Nephron progenitor cell (in vitro differentiated cells): ENCODE measurements around the gene IMPA2.
"Not testable (repeated sequence)": the region's sequence is repeated elsewhere in the genome, so short reads cannot be mapped to it uniquely, and the experiment has no call there.

ENCODE experiments used
- DNase-seq: peaks from one replicate; pipeline ENCODE4 v3.0.0; 2021
- H3K27ac Mint-ChIP-seq: 2 replicates; pipeline ENCODE4 v1.8.0; 2021; ENCODE audit warnings: mild to moderate bottlenecking, moderate library complexity, mixed read lengths
- H3K27me3 Mint-ChIP-seq: 2 replicates; pipeline ENCODE4 v1.8.0; 2021; ENCODE audit warnings: mild to moderate bottlenecking, low read depth, mixed read lengths; ENCODE audit not compliant: poor library complexity
- H3K36me3 Mint-ChIP-seq: 2 replicates; pipeline ENCODE4 v1.8.0; 2021; ENCODE audit warnings: low read depth, mixed read lengths
- H3K4me1 Mint-ChIP-seq: 2 replicates; pipeline ENCODE4 v1.8.0; 2021; ENCODE audit warnings: mixed read lengths
- H3K4me3 Mint-ChIP-seq: 2 replicates; pipeline ENCODE4 v1.8.0; 2021; ENCODE audit warnings: mild to moderate bottlenecking, moderate library complexity, mixed read lengths
- H3K9me3 Mint-ChIP-seq: 2 replicates; pipeline ENCODE4 v1.8.0; 2021; ENCODE audit warnings: mild to moderate bottlenecking, moderate library complexity, mixed read lengths
- CTCF ChIP-seq: fragments of 200-600 bp; sonication (generic); IDR thresholded peaks from 2 replicates; pipeline ENCODE4 v1.5.0; 2021; ENCODE audit warnings: antibody characterized with exemption

The IMPA2 gene

GRCh38 chr18:11951390-11951851 lies 29.9 kb upstream of the IMPA2 start:
- TF ChIP-seq CTCF: no peak
- peak overlapping the region; percentile 53 for H3K27ac Mint-ChIP-seq
- peaks cover 5% of the 10 kb centered on the region for H3K27me3 Mint-ChIP-seq
- peaks cover 58% of the 10 kb centered on the region for H3K4me1 Mint-ChIP-seq
- peaks cover under 1% of the 10 kb centered on the region for H3K9me3 Mint-ChIP-seq
- H3K36me3 Mint-ChIP-seq: no peaks in the 10 kb centered on the region
- peak; percentile 28 for DNase-seq
- peak overlapping the region; percentile 11 for H3K4me3 Mint-ChIP-seq

GRCh38 chr18:11953113-11953512 lies 28.2 kb upstream of the IMPA2 start:
- DNase-seq: no peak
- peaks cover 5% of the 10 kb centered on the region for H3K27me3 Mint-ChIP-seq
- peaks cover 50% of the 10 kb centered on the region for H3K4me1 Mint-ChIP-seq
- TF ChIP-seq CTCF: no peak
- H3K4me3 Mint-ChIP-seq: no peak overlapping the region
- no peak overlapping the region for H3K27ac Mint-ChIP-seq
- no peaks in the 10 kb centered on the region for H3K36me3 Mint-ChIP-seq
- H3K9me3 Mint-ChIP-seq: peaks cover 15% of the 10 kb centered on the region

GRCh38 chr18:11955239-11956029 lies 25.9 kb upstream of the IMPA2 start:
- Mint-ChIP-seq H3K36me3 (no peaks in the 10 kb centered on the region), H3K4me3 (peak overlapping the region; percentile 23), H3K27ac (peak overlapping the region; percentile 94), H3K27me3 (peaks cover 5% of the 10 kb centered on the region), H3K4me1 (peaks cover 43% of the 10 kb centered on the region), H3K9me3 (peaks cover 22% of the 10 kb centered on the region)
- no peak for TF ChIP-seq CTCF
- DNase-seq: no peak

GRCh38 chr18:11956371-11957308 lies 24.7 kb upstream of the IMPA2 start:
- Mint-ChIP-seq H3K27me3 (peaks cover 4% of the 10 kb centered on the region), H3K4me3 (no peak overlapping the region), H3K27ac (no peak overlapping the region), H3K9me3 (peaks cover 22% of the 10 kb centered on the region), H3K4me1 (peaks cover 41% of the 10 kb centered on the region), H3K36me3 (no peaks in the 10 kb centered on the region)
- DNase-seq: no peak
- no peak for TF ChIP-seq CTCF

GRCh38 chr18:11957636-11958035 lies 23.7 kb upstream of the IMPA2 start:
- DNase-seq: no peak
- no peak overlapping the region for H3K4me3 Mint-ChIP-seq
- no peak for TF ChIP-seq CTCF
- H3K27ac Mint-ChIP-seq: peak overlapping the region; percentile 1
- no peaks in the 10 kb centered on the region for H3K36me3 Mint-ChIP-seq
- H3K9me3 Mint-ChIP-seq: peaks cover 22% of the 10 kb centered on the region
- no peaks in the 10 kb centered on the region for H3K27me3 Mint-ChIP-seq
- peaks cover 37% of the 10 kb centered on the region for H3K4me1 Mint-ChIP-seq

GRCh38 chr18:11959651-11960050 lies 21.7 kb upstream of the IMPA2 start:
- not testable (repeated sequence) for H3K36me3 Mint-ChIP-seq, H3K27me3 Mint-ChIP-seq, H3K27ac Mint-ChIP-seq, H3K4me3 Mint-ChIP-seq, DNase-seq
- Mint-ChIP-seq H3K4me1 (peaks cover 39% of the 10 kb centered on the region), H3K9me3 (peaks cover 22% of the 10 kb centered on the region)
